GM06990 (cell line): ENCODE data around the gene FBXO46.

ENCODE experiments used
- DNase-seq: peaks from one replicate; pipeline ENCODE4 v3.0.0-alpha.2; 2011; ENCODE audit not compliant: insufficient read length; ENCODE audit errors: extremely low read depth
- H3K27me3 ChIP-seq: replicated peaks from 2 replicates; pipeline ENCODE4 v1.6.0; 2011; ENCODE audit warnings: low read length; ENCODE audit not compliant: control insufficient read depth, insufficient read depth
- H3K36me3 ChIP-seq: 2 replicates; pipeline ENCODE4 v1.5.1; 2011; ENCODE audit warnings: low read length; ENCODE audit not compliant: control insufficient read depth, insufficient read depth
- H3K4me3 ChIP-seq: replicated peaks from 2 replicates; pipeline ENCODE4 v1.5.1; 2011; ENCODE audit warnings: low read depth, mild to moderate bottlenecking, control low read depth, low read length
- TF ChIP-seq, protein P1 (sequence below): IDR thresholded peaks from 2 replicates; pipeline ENCODE4 v1.5.1; 2011; ENCODE audit warnings: low read length, control low read depth, mild to moderate bottlenecking, inconsistent platforms; ENCODE audit not compliant: insufficient read depth, poor library complexity, severe bottlenecking

FBXO46 gene

DNA sequence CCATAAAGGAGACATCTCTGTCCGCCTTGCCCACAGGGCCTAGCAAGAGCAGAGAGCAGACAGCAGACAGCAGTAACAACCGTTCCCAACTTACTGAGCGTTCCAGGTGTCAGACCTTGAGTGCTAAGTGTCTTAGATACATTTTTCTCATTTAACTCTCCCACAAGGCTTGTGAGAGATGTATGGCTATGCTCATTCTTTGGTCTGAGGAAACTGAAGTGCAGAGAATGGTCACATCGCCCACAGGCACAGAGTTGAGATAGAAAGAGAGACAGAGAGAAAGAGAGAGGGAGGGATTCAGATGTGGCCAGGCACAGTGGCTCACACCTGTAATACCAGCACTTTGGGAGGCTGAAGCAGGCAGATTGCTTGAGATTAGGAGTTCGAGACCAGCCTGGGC is 16.8 kb upstream of the FBXO46 start:
- Histone ChIP-seq H3K36me3 (no peaks in the 10 kb centered on the region), H3K4me3 (no peak overlapping the region), H3K27me3 (peaks cover 1% of the 10 kb centered on the region; the same call in 1 of the 2 replicates)
- TF ChIP-seq, protein P1, sequence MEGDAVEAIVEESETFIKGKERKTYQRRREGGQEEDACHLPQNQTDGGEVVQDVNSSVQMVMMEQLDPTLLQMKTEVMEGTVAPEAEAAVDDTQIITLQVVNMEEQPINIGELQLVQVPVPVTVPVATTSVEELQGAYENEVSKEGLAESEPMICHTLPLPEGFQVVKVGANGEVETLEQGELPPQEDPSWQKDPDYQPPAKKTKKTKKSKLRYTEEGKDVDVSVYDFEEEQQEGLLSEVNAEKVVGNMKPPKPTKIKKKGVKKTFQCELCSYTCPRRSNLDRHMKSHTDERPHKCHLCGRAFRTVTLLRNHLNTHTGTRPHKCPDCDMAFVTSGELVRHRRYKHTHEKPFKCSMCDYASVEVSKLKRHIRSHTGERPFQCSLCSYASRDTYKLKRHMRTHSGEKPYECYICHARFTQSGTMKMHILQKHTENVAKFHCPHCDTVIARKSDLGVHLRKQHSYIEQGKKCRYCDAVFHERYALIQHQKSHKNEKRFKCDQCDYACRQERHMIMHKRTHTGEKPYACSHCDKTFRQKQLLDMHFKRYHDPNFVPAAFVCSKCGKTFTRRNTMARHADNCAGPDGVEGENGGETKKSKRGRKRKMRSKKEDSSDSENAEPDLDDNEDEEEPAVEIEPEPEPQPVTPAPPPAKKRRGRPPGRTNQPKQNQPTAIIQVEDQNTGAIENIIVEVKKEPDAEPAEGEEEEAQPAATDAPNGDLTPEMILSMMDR: no peak
- no peak for DNase-seq

DNA sequence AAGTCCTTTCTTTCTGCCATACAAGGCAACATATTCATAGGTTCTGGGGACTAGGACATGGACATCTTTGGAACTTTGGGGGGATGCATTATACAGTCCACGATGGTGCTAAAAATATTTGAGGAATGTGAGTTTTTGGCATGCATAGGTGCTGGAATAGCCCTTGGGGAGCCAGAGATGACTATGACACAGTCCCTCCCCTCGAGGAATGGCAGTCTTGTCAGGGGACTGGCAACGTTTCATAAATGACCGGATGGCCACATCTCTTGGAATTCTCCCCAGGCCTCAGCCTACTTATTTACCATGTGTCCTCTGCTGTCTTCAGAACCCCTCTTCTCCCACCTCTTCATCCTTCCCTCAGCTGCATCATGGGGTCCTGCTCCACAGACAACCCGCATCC is 16.2 kb upstream of the FBXO46 start:
- DNase-seq: no peak
- H3K27me3 ChIP-seq: peaks cover 1% of the 10 kb centered on the region; the same call in 1 of the 2 replicates
- H3K36me3 ChIP-seq: no peaks in the 10 kb centered on the region
- TF ChIP-seq, protein P1: no peak
- no peak overlapping the region for H3K4me3 ChIP-seq

DNA sequence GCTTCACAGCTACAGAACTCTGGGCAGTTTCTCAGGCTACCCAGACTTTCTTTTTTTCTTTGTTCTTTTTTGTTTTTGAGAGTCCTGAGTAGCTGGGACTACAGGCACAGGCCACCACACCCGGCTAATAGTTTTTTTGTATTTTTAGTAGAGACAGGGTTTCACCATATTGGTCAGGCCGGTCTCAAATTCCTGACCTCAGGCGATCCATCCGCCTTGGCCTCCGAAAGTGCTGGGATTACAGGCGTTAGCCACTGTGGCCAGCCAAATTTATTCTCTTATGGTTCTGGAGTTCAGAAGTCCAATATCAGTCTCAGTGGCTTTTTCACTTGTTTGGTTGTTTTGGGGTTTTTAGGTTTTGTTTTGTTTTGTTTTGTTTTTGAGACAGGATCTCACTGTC is 14.9 kb upstream of the FBXO46 start:
- H3K27me3 ChIP-seq: peaks cover 1% of the 10 kb centered on the region; the same call in 1 of the 2 replicates
- TF ChIP-seq, protein P1: no peak
- no peak for DNase-seq
- H3K36me3 ChIP-seq: no peaks in the 10 kb centered on the region
- H3K4me3 ChIP-seq: no peak overlapping the region

DNA sequence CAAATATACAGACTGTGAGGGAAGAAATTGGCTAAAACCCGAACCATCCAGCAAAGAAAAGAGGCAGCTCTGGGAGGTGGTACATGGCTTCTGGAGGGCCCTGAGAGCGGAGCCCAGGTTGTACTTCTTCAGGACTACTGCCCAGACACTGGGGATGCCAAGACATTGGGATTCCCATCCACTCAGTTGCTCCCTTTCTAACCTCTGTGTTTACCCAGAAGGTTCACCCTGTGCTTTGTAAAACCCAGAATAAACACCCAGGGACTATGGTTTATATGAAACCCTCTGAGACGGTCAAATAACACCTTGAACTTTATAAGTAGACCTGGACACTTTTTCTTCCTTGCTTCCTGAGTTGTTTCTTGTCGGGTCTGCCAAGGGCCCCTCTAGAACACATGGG is 12.3 kb upstream of the FBXO46 start:
- Histone ChIP-seq H3K4me3 (no peak overlapping the region), H3K36me3 (no peaks in the 10 kb centered on the region), H3K27me3 (peaks cover 1% of the 10 kb centered on the region; the same call in 1 of the 2 replicates)
- TF ChIP-seq, protein P1: no peak
- DNase-seq: no peak

DNA sequence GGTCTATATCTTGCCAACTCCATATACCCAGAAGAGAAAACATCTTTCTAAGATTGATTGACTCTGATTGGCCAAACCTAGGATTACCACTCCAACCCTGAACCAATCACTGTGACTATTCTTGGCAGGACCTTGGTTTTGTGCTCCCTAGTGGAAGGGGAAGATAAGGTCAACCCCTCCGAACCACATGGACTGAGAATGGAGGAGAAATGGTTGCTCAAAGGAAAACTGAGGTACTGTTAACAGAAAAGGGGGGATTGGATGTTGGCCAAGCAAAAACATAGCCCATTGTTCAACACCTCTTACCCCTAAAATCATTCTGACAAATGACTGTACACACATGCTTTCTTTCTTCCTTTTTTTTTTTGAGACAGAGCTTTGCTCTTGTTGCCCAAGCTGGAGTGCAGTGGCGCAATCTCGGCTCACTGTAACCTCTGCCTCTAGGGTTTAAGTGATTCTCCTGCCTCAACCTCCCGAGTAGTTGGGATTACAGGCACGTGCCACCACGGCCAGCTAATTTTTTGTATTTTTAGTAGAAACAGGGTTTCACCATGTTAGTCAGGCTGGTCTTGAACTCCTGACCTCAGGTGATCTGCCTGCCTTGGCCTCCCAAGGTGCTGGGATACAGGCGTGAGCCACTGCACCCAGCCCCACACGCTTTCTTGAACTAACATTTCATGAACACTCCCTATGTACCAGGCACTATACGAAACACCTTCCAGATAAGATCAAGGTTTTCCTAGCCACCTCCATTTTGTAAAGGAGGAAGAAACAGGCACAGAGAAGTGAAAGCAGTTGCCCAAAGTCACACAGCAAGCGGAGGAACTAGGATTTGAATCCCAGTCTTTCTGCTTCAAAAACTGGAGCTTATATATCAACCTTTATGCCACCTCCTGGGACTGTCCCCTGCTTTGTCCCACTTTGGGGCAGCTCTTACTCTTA is 9.1 kb upstream of the FBXO46 start:
- DNase-seq: no peak

More for the DNA sequence above, 9.1 kb upstream of the FBXO46 start:
- TF ChIP-seq, protein P1: no peak
- Histone ChIP-seq H3K4me3 (no peak overlapping the region), H3K27me3 (no peaks in the 10 kb centered on the region), H3K36me3 (no peaks in the 10 kb centered on the region)
